HG02973 (cell line): ENCODE results near the gene PXYLP1.

ENCODE experiments used
- ATAC-seq: cut with Tn5 transposase; IDR thresholded peaks from one replicate; pipeline ENCODE4 v1.9.1; 2021; ENCODE audit warnings: moderate library complexity; ENCODE audit not compliant: unreplicated experiment

Gene PXYLP1

DNA sequence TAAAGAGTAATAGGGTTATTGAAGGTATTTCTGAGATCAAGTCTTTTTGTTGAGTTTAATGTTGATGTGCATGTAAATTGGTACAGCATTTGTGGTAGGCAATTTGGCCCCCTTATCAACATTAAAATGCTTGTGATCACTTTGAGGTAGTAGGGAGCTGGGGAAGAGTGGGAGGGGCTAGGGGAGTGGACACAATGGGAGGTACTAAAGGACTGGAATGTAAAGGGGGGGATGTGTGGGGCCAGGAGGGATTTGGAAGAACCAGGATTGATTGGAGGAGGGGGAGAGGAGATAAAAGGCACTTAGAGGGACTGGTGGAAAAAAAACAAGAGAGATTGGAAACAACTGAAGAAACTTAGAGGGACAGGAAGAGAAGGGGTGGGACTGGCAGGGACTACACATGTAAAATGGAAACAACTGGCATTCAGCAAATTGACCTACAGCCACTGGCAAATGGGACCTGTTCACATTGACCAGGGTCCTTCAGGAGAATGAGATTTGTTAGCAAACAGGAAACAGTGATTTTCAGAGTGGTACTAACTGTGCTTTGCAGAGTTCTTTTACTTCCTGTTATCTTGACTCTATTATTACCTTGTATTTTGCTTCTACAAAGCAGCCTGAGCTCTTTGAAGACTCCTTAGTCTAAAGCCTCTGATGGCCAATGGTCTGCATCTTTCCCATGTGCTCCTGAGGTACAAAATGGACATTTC lies 88.9 kb downstream of the PXYLP1 start:
- no peak for ATAC-seq

DNA sequence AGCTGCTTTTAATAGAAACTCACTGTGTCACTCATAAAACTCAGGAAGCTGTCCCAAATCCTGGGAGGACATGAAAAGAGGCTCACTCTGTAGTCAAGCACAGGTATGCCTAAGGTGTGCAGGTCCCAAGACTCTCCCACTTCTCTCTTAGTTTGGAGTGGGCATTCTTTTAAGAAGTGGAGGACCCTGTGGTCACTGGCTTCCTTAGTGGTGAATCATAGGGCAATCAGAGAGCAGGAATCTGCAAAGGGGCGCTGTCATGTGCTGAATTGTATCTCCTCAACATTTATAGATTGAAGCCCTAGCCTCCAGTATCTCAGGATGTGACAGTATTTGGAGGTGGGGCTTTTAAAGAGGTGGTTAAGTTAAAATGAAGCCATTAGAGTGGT lies 89.5 kb downstream of the PXYLP1 start:
- ATAC-seq = no peak

DNA sequence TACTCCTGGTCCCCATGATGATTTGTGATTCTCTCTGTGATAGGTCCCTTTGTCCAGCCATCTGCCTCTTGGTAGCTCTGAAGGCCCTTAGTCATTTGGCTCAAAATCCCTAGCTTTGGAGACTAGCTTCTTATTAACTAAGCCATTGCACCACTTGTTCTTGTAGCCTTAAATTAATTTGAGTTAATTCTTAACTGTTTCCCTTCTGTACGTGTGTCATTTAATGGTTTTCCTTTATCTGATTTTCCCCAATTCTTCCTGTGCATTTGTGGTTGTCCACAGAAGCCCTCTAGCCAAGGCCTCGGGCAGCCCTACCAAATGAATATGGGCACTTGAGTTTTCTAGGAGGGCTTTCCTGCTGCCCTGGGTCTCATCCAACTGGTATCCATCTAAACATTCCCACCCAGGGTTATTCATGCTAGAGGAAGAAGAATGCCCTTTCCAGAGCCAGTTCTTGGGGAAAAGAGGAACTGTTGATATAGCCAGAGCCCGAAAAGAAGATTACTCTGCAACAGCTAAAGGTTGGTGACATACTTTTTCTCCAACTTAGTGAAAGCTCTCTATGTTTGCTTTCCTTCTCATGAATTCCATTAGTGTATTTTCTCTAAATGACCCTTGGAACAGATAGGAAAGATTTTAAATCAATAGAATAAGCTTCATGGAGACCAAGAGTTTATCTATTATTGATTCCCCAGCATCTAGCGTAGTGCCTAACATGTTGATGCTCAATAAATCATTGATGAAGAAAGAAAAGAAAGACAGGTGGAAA lies 92.5 kb downstream of the PXYLP1 start:
- ATAC-seq = no peak

DNA sequence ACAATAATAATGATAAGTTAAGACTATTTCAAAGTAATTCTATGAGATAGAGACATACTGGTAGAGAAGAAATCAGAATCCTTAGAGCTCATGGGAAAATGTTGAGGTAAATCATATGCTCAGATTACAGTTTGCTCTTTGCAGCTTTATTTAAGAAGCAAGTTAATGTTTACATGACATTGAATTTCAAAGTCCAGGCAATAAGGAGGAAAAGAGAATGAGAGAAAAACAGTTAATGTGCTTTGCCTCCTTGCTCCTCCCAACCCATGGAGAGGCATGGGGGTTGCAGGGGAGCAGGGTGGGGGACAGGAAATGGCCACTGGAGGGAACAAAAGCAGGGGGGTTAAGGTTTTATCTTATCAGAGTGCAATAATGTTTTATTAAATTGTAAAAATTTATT lies 94.5 kb downstream of the PXYLP1 start:
- ATAC-seq = no peak

DNA sequence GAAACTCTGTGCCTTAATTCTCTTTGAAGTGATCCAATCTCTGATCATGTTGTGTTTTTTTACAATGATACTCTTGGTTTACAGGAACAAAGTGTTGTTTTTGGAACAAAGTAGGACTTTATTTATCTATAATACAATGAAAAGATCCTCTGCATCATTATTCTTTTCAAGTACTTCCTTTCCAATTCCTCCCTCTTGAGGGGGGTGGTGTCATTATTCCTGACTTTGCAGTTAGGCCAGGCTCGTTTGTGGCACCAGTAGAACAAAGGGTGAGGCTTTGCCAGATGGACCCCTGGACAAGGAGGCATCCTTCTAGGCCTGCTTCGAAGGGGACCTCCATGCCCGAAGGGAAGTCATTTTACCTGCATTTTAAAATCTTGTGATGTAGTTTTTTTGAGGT lies 95.0 kb downstream of the PXYLP1 start:
- ATAC-seq = no peak

DNA sequence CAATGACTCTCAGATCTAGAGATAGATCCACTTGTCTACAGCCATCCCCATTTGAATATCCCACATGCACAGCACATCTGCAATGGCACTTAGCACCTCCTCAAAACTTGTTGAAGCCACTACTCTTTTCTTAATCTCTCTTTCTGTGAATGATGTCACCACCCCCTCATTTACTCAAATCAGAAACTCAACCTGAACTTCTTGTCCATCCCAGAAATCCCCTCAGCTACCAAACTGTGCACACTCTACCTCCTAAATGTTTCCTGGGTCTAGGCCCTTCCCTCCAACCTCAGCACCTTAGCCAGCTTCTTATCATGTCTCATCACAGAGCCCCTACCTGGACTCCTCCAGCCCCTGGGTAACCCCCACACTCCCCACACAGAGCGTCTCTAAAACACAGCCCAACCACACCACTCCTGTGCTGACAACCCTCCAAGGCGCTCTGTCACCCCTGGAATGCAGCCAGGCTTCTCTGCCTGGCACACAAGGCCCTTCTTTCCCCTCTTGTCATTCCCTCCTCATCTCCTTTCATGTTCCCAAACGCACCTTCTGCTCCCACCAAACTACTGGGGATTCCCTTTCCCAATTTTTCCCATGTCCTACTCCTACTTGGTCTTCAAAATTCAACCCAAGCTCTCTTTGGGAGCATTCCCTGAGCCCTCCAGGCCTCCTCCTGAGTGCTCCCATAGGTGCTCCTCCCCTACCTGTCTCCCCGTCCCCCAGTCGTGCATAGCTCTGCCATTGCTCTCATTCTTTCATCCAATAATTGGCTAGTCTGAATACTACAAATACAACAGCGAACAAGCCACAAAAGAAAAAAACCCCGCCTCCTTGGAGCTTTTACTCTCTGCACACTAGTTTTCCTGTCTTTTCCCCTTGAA lies 96.9 kb downstream of the PXYLP1 start:
- ATAC-seq = peak; percentile 49

DNA sequence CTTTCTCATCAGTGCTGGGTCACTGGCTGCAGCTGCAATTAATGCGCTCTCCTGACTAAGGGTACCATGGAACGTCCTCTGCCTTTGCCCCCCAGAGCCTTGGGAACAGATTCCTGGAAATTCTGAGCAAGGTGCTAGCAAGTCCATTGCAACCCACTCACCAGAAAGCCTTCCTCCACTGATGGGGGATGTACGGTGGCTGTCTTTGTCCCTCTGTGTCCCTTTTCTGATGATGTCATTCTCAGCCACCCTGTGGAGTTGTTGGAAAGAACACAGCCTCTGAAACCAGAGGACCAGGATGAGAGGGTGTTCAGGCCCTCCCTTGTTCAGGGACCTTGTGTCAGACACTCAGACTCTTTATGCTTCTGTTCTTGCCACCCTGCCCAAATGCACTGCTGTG lies 98.6 kb downstream of the PXYLP1 start:
- no peak for ATAC-seq

DNA sequence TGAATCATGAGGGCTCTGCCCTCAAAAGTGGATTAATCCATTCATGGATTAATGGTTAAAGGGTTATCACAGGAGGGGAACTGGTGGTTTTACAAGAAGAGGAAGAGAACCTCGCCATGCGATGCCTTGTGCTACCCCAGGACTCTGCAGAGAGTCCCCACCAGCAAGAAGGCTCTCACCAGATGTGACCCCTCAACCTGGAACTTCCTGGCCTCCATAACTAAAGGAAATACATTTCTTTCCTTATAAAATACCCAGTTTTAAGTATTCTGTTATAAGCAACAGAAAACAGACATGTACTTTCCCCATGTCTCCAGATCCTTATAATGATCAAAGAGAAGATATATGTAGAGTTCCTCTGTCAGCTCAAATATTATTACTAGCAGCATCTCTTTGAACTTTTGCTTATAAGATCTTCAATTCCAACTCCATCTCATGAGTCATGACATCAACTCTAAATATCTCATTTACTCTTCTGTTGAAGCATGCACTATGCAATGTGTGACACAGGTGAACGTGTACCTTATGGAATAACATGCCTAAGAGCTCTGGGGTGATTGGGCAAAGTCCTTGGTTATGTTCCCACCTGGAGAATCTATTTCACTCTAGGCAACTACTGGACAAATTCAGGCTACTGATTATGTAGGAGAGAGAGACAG lies 99.2 kb downstream of the PXYLP1 start:
- ATAC-seq = no peak

DNA sequence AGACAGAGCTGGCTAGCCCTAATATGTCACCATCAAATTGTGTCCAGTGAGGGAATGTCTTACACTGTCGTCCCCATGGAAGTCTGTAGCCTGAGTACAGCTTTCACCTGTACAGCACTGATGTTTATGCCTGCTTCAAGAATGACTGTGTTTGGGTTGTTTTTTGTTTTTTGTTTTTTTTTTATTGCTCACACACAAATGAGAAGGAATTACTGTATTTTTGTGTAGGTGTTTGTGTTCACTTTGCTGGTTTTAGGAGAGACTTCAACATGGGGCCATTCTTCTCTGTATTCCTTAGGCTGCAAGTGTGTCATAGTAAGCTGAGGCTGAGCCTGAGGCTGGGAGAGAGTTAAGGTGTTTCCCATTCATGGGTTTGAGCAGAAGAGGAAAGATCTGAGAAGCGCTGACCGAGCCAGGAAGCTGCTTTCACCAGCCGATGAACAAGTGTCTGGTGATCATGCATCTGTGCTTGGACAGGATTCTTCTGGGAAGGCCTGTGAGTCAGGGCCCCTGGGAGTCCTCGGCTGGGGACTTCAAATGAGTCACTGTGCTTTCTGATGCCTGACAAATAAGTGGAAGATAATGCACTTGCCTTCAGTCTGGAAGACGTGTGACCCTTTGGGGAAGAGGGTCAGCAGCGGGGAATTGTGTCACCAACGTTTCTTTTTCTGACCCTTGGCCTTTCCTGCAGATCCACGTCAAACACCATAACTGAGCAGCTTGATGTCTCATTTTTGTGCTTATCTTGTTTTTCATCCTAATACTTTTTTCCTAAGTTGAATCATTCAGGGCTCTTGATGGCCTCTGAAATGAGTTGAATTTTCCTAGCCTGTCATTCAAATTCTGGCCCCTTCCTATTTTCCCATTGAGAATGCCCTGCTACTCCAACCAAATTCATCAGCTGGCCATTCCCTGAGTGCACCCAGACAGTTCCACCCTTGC lies 100.0 kb downstream of the PXYLP1 start:
- no peak for ATAC-seq

DNA sequence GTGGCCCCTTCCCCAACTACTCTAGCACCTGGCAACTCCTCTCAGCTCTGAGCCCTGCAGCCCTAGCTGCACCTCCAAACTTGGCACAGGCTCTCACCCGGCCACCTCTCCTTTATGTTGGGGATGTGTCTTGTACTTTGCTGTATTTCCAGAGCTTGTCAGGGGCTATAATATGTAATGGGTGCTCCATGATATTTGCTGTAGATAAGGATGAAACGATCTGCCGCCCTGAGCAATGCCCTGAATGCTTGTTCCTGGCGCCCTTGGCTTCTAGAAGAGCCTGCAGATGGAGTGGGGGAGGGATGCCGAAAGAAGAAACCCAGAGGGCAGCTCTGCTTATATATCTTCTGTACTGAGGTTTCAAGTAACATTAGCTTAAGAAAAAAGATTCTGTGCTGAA lies 100.8 kb downstream of the PXYLP1 start:
- no peak for ATAC-seq

DNA sequence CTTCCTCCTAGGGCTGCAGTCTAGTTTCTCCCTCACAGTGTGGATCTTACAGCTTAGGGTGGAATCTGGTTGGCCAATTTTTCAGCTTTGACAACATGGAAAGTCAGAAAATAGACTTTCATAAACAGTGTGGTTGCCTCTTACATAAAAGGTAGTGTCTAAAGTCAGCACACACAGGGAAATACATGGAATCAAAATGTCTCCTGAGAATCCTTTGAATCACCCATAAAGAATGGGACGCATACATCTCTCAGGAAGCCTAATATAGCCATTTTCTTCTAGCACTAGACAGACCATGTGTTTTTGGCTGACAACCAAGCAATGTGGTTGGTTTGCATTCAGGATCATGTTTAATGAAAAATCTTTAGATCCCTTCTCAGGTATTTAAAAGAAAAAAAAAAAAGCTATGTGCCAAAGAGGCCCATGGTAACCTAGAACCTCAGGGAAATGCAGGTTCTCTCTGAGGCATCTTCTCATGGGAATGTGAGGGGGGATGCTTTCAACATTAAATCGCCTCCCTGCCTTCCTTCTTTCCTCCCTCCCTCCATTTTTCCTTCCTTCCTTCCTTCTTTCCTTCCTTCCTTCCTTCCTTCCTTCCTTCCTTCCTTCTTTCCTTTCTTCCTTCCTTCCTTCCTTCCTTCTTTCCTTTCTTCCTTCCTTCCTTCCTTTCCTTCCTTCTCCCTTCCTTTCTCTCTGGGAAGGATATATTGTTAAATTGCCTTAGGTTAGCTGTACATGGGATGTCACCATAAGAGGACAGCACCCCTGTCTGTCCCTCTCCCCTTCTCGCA lies 102.4 kb downstream of the PXYLP1 start:
- ATAC-seq = no peak

DNA sequence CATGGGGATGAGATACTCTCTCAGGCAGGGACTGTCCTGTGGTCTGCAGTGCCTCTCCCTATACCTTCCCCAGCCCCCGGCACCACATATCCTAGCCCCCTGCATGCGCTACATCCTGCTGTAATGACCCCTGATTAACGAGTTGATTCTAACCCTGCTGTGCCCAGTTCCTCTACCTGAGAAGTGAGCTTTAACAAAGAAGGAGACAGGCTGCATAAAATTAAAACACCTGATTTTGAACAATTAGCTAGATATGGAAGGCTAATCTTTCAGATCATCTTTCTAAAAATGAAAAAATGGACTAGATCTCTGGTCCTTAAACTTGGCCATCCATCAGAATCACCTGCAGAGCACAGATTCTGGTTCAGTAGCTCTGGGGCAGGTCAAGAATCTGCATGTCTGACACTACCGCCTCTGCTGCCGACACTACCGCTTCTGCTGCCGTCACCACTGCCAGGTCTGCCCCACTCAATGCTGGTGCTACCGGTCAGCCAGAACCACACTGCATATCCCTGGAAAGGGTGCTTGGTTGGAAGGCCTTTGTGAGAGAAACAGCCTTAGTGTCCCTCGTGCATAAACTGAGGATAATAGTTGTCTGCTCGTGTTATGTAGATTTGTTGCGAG lies 103.1 kb downstream of the PXYLP1 start:
- ATAC-seq = no peak

DNA sequence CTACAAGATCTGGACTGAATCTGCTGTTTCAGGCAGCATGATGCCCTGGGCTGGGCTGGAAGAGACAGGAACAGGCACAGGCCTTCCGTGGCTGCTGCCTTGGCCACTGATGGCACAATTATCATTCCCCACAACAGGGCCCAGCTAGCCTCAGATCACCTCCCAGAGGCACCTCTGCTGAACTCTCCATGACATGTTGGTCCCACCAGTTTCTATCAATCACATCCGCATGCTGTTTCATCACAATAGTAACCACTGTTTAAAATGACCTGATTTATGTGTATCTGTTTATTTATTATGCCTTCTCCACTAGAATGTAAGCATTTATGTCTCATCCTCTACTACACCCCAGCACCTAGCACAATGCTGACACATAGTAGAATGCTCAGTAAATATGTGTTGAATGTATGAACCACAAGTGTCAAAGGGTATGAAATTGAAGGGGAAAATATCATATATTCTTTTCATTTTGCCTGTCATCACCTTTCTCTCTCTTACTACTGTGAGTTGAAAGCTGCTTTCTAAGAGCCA lies 104.0 kb downstream of the PXYLP1 start:
- no peak for ATAC-seq

DNA sequence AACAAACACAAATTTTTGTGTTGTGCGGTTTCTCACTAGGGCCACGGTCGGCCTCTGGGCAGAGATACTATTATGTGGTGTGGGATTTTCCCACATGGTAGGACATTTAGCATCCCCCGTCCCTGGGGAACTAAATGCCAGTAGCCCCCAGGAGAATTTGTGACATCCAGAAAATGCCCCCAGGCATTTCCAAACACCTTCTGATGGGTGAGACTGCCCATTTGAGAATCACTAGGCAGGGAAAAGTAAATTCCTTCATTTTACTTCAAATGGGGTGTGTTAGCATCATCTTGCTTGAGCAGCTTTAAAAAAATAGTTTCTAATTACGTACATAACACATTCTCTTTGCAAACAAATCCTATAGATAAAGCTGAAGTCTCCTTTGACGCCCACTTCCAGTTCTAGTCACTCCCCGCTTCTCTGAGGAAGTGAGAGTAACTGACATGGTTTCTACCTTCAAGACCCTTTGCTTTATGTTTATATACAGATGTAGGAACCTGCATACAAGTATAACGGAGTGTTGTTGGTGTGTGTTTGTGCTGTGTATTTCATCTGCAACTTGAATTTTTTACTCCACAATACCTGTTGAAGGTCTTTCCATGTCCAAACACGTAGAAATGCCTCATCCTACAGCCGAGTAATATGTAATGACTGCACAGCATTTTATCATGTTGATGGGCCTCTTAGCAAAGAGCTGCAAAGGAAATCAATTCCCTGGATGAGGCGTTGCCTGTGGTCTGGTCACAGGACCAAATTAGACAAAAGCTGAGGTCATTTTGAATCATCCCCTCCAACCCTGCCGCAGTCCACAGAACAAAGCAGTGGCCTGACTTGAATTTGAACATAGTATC lies 105.3 kb downstream of the PXYLP1 start:
- ATAC-seq = peak; percentile 93

DNA sequence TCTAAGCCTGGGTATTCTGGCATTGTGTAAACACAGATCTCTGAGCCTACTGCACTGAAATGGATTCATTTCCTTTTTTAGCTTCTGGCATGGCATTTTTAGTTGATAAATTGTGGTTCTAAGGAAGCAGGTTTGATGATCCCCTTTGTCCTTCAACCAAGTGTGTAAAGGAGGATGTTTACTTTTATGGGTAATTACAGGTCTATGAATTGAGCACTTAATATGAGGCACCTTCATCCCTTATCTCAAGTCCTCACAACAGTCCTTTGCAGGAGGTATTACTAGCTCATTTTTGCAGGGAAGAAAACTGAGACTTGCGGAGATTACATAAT lies 105.9 kb downstream of the PXYLP1 start:
- no peak for ATAC-seq

DNA sequence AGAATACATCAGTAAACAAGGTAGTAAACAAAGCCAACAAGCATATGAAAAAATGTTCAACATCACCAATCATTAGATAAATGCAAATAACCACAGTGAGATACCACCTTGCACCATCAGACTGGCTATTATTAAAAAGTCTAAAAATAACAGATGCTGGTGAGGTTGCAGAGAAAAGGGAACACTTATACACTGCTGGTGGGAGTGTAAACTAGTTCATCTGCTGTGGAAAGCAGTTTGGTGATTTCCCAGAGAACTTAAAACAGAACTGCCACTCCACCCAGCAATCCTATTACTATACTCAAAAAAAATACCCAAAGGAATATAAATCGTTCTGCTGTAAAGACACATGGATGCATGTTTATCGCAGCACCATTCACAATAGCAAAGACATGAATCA lies 106.4 kb downstream of the PXYLP1 start:
- no peak for ATAC-seq

DNA sequence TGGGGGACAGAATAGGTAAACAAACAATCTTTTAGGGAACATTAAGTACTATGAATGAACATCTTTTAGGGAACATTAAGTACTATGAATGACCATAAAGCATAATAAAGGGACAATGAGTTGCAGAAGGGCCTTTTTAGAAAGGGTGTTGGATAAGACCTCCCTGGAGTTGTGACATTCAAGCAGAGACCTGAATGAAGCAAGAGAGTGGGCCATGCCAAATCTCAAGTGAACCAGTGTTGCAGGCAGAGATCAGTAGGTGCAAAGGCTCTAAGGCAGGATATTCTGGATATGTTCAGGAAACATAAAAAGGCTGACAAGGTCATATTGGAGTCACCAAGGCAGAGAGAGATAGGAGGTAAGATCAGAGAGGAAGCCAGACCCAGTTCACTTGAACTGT lies 107.3 kb downstream of the PXYLP1 start:
- no peak for ATAC-seq

DNA sequence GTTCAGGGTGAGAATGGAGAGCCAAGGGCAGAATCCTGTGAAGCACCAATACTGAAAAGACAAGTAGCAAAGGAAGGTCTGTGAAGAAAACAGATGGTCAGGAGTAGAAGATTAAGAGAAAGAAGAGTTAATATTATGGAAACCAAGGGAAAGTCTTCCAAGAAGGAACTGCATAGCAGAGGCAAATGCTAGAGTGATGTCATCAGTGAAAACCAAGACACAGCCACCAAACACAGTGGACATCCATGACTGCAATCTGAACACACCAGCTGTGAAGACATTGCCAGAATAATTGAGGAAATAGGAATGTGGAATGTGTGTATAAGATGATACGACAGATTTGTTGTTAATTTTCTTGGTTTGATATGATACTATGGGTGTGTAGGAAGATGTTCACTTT lies 109.9 kb downstream of the PXYLP1 start:
- ATAC-seq = no peak
